ENCODE results near the gene EXOC3L4.

DNA sequence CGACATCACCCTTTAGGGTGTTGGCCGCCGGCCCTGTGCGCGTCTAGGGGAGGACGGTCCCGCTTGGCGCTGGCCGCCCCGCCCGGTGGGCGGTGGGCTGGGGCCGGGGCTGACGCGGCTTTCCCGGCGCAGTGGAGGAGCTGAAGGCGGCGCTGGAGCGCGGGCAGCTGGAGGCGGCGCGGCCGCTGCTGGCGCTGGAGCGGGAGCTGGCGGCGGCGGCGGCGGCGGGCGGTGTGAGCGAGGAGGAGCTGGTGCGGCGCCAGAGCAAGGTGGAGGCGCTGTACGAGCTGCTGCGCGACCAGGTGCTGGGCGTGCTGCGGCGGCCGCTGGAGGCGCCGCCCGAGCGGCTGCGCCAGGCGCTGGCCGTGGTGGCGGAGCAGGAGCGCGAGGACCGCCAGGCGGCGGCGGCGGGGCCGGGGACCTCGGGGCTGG lies 32.4 kb downstream of the EXOC3L4 start:
- no peak for TF ChIP-seq EZH2 (IDR thresholded peaks at IDR 0.05; ENCODE audit: borderline replicate concordance, insufficient read depth, low read length, poor library complexity, severe bottlenecking)
- no peak for TF ChIP-seq EP300 (conservative IDR thresholded peaks at IDR 0.05; ENCODE audit: poor library complexity, severe bottlenecking)
- TF ChIP-seq CTCF (IDR thresholded peaks at IDR 0.05; ENCODE audit: poor library complexity, severe bottlenecking), result peak; percentile 67
- TF ChIP-seq MXI1 (conservative IDR thresholded peaks at IDR 0.05; ENCODE audit: poor library complexity, severe bottlenecking), result peak; percentile 8
- TF ChIP-seq RAD21 (conservative IDR thresholded peaks at IDR 0.05), result peak; percentile 44
- TF ChIP-seq, protein P1, sequence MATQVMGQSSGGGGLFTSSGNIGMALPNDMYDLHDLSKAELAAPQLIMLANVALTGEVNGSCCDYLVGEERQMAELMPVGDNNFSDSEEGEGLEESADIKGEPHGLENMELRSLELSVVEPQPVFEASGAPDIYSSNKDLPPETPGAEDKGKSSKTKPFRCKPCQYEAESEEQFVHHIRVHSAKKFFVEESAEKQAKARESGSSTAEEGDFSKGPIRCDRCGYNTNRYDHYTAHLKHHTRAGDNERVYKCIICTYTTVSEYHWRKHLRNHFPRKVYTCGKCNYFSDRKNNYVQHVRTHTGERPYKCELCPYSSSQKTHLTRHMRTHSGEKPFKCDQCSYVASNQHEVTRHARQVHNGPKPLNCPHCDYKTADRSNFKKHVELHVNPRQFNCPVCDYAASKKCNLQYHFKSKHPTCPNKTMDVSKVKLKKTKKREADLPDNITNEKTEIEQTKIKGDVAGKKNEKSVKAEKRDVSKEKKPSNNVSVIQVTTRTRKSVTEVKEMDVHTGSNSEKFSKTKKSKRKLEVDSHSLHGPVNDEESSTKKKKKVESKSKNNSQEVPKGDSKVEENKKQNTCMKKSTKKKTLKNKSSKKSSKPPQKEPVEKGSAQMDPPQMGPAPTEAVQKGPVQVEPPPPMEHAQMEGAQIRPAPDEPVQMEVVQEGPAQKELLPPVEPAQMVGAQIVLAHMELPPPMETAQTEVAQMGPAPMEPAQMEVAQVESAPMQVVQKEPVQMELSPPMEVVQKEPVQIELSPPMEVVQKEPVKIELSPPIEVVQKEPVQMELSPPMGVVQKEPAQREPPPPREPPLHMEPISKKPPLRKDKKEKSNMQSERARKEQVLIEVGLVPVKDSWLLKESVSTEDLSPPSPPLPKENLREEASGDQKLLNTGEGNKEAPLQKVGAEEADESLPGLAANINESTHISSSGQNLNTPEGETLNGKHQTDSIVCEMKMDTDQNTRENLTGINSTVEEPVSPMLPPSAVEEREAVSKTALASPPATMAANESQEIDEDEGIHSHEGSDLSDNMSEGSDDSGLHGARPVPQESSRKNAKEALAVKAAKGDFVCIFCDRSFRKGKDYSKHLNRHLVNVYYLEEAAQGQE (IDR thresholded peaks at IDR 0.05; ENCODE audit: borderline replicate concordance), result peak; percentile 37

Data from neural cell (in vitro differentiated cells).